ENCODE data around the gene ELFN2.
A peak's percentile ranks its signal among the peaks of the same experiment; 100 is the strongest.

Gene ELFN2

GRCh38 chr22:37454857-37455686 is 27.8 kb upstream of the ELFN2 start:
- DNase-seq = no peak

GRCh38 chr22:37453696-37454095 is 26.4 kb upstream of the ELFN2 start:
- no peak for DNase-seq

GRCh38 chr22:37451218-37451617 is 23.9 kb upstream of the ELFN2 start:
- no peak for DNase-seq

GRCh38 chr22:37449331-37450001 is 22.2 kb upstream of the ELFN2 start:
- DNase-seq = no peak

GRCh38 chr22:37448516-37449127 is 21.3 kb upstream of the ELFN2 start:
- no peak for DNase-seq

- no peak for DNase-seq
Observed at GRCh38 chr22:37445501-37445900, 18.2 kb upstream of the ELFN2 start.

GRCh38 chr22:37443977-37444376 is 16.7 kb upstream of the ELFN2 start:
- DNase-seq = no peak

- DNase-seq = no peak
Observed at GRCh38 chr22:37443086-37443485, 15.8 kb upstream of the ELFN2 start.

- no peak for DNase-seq
Observed at GRCh38 chr22:37442537-37442936, 15.3 kb upstream of the ELFN2 start.

- DNase-seq = no peak
Observed at GRCh38 chr22:37442135-37442534, 14.9 kb upstream of the ELFN2 start.

GRCh38 chr22:37440875-37441274 is 13.6 kb upstream of the ELFN2 start:
- no peak for DNase-seq

GRCh38 chr22:37439347-37439746 is 12.1 kb upstream of the ELFN2 start:
- DNase-seq = no peak

GRCh38 chr22:37435970-37436603 is 8.8 kb upstream of the ELFN2 start:
- DNase-seq = no peak

- no peak for DNase-seq
Observed at GRCh38 chr22:37433786-37434185, 6.5 kb upstream of the ELFN2 start.

- no peak for DNase-seq
Observed at GRCh38 chr22:37432708-37433054, 5.4 kb upstream of the ELFN2 start.

GRCh38 chr22:37431801-37432707 is 4.8 kb upstream of the ELFN2 start:
- peak; percentile 68 for DNase-seq

- DNase-seq = no peak
Observed at GRCh38 chr22:37431366-37431765, 4.1 kb upstream of the ELFN2 start.

GRCh38 chr22:37430941-37431340 is 3.7 kb upstream of the ELFN2 start:
- DNase-seq = no peak

GRCh38 chr22:37428649-37429586 is 1.6 kb upstream of the ELFN2 start:
- DNase-seq = peak; percentile 67

- DNase-seq = no peak
Observed at GRCh38 chr22:37427711-37428635, 694 bp upstream of the ELFN2 start.

All from activated CD4-positive, alpha-beta T cell treated with anti-CD3 and anti-CD28 coated beads for 48 hours (primary cell).